Prostate gland (tissue), 2 donors: ENCODE data around the gene HSF5.

Experiments used
- CTCF ChIP-seq, 4 experiments: fragments of 200-600 bp in 2 of 4; fragments of 450-650 bp in 2 of 4; sonication (generic) in 2 of 4; IDR thresholded peaks; 1 replicate in 3 of 4; 2 replicates in 1 of 4; pipeline ENCODE4 v1.5.1; 2016 to 2019; ENCODE audit warnings: antibody characterized with exemption in 4 of 4, mild to moderate bottlenecking in 2 of 4, moderate library complexity in 2 of 4
- POLR2A ChIP-seq: fragments of 450-650 bp; IDR thresholded peaks from one replicate; pipeline ENCODE4 v1.6.1; 2016; ENCODE audit warnings: antibody characterized with exemption, mild to moderate bottlenecking

GRCh38 chr17:58508341-58509067, 20.3 kb upstream of the HSF5 start:
- no peak for TF ChIP-seq CTCF (IDR thresholded peaks at IDR 0.05)
- no peak for TF ChIP-seq POLR2A
